Adipocyte (in vitro differentiated cells): ENCODE results near the gene ACBD6.

ENCODE experiments used
- DNase-seq: peaks from one replicate; pipeline ENCODE4 v3.0.0-alpha.2; 2015; ENCODE audit warnings: low read depth
- H3K27me3 ChIP-seq: replicated peaks from 2 replicates; pipeline ENCODE4 v1.7.0; 2013; ENCODE audit warnings: mild to moderate bottlenecking, low read length, moderate library complexity; ENCODE audit not compliant: control insufficient read depth, insufficient read depth
- H3K36me3 ChIP-seq: 2 replicates; pipeline ENCODE4 v1.7.0; 2013; ENCODE audit warnings: low read length, mild to moderate bottlenecking, moderate library complexity; ENCODE audit not compliant: control insufficient read depth, insufficient read depth, severe bottlenecking
- H3K4me1 ChIP-seq: 2 replicates; pipeline ENCODE4 v1.7.0; 2013; ENCODE audit warnings: mild to moderate bottlenecking, low read length, moderate library complexity; ENCODE audit not compliant: control insufficient read depth, insufficient read depth
- H3K4me3 ChIP-seq: 2 replicates; pipeline ENCODE4 v1.7.0; 2013; ENCODE audit warnings: mild to moderate bottlenecking, low read length, moderate library complexity
- H3K9ac ChIP-seq: 2 replicates; pipeline ENCODE4 v1.7.0; 2013; ENCODE audit warnings: mild to moderate bottlenecking, low read length, moderate library complexity
- H3K9me3 ChIP-seq: 2 replicates; pipeline ENCODE4 v1.7.0; 2013; ENCODE audit warnings: mild to moderate bottlenecking, low read length, moderate library complexity; ENCODE audit not compliant: control insufficient read depth

The ACBD6 gene

DNA sequence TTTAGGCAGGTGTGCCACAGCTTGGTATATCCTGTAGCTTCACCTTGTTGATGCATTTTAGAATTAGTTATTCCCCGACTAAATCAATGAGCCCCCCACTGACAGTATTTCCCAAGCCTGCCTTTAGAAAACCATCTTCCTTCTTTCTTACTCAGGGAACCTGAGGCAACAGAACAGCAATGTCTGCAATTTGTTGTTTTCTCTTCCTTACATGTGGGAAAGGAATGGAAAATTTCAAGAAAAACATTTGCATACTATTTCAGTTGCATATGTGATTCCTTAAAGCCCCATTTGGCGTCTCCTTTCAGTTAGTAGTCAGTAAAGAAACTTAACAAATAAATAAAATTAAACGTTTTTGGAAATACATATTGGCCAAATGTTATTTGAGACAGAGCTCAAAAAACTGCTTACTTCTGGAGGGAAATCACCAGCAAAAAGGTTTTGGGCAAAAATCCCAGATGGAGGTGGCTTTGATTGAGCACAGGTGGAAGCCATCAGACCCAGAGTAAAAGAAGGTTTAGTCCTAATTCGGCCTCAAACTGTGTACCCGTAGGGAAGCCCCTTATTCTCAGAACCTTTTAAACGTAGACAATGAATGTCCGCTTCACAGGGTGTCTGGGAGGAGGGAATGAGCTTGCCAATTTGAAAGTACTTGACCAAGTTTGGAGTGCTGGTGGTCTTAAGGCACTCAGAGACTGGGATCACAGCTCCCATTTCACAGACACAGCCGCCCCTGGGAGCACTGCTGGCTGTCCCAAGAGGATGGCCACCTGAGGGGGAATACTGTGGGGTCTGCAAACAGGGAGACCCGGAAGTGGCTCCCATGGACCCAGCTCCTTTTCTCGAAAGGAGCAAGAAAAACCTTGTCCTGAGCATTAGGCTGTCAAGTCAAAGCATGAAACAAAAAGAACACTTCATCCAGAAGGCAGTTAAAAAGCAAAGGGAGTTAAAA, 263.0 kb downstream of the ACBD6 start:
- H3K4me1 ChIP-seq: peaks cover 1% of the 10 kb centered on the region

DNA sequence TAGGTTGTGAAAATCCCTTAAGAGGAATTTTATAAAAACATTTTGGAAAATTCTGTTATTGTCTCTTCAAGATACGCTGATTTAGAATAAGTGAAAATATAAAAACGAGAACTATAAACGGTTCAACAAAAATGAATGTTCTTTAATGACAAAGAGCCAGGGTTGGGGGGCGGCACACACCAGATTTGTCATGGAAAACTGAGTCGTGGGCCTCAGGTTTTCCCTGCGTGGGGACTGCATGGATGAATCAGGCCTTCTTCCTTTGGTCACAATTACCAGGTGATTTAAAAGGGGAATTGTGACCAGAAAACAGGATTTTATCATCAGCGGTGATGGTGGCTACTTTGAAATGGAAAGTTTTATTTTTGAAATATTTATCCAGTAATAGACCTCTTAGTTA, 263.7 kb downstream of the ACBD6 start:
- H3K9ac ChIP-seq: no peak overlapping the region
- H3K27me3 ChIP-seq: peaks cover 91% of the 10 kb centered on the region
- no peak for DNase-seq
- H3K4me3 ChIP-seq: no peak overlapping the region
- peaks cover 2% of the 10 kb centered on the region for H3K4me1 ChIP-seq
- H3K36me3 ChIP-seq: no peaks in the 10 kb centered on the region
- peaks cover 5% of the 10 kb centered on the region for H3K9me3 ChIP-seq

More for the DNA sequence above, 263.0 kb downstream of the ACBD6 start:
- Histone ChIP-seq H3K4me3 (no peak overlapping the region), H3K9ac (no peak overlapping the region), H3K36me3 (no peaks in the 10 kb centered on the region), H3K27me3 (peaks cover 89% of the 10 kb centered on the region), H3K9me3 (peaks cover 5% of the 10 kb centered on the region)
- DNase-seq: no peak
